ENCODE results near the gene CAMSAP2.

Gene CAMSAP2

GRCh38 chr1:200738327-200738948 is at the start of gene CAMSAP2:
TSS of gene CAMSAP2 (plus strand) at chr1:200738893. CDS start at chr1:200739828, 935 bp downstream.
- DNase-seq, result peak; percentile 68

- DNase-seq, result no peak
These were observed 46.4 kb upstream of the CAMSAP2 start for GRCh38 chr1:200692316-200692715.

GRCh38 chr1:200693327-200693726 is 45.4 kb upstream of the CAMSAP2 start:
- DNase-seq, result no peak

- no peak for DNase-seq
These were observed 44.0 kb upstream of the CAMSAP2 start for GRCh38 chr1:200694738-200695137.

DNA sequence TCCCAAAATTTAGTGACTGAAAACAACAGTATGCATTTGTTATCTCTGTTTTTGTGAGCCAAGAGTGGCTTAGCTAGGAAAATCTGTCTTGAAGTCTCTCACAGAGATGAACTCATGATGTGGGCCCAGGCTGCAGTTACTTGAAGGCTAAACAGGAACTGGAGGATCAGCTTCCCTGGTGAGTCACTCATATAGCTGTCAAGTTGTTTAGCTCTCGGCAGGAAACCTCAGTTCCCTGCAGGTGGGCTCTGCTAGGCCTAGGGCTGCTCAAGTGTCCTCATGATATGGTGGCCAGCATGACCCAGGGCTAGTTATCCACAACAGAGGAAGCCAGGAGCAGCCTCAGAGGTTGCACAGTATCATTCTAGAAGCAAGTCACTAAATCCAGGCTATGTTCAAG is 38.8 kb upstream of the CAMSAP2 start:
- DNase-seq, result no peak

GRCh38 chr1:200704986-200705500 is 33.6 kb upstream of the CAMSAP2 start:
- no peak for DNase-seq

- DNase-seq, result no peak
These were observed 32.4 kb upstream of the CAMSAP2 start for GRCh38 chr1:200706111-200706814.

- no peak for DNase-seq
These were observed 31.6 kb upstream of the CAMSAP2 start for GRCh38 chr1:200707116-200707515.

DNA sequence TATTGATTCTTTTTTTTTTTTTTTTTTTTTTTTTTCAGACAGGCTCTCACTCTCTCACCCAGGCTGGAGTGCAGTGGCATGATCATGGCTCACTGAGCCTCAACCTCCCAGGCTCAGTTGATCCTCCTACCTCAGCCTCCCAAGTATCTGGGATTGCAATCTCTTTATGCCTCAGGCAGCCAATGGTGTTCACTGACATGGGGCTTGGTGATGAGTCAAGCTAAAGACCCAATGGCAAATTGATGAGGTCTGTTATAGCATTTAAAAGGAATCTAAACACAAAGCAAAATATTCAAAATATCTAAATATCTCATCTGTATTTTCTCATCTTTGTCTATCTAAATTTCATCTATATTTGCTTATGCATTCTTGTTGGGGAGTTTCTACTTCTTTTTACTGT is 30.5 kb upstream of the CAMSAP2 start:
- no peak for DNase-seq

- no peak for DNase-seq
These were observed 29.9 kb upstream of the CAMSAP2 start for GRCh38 chr1:200708769-200709168.

DNA sequence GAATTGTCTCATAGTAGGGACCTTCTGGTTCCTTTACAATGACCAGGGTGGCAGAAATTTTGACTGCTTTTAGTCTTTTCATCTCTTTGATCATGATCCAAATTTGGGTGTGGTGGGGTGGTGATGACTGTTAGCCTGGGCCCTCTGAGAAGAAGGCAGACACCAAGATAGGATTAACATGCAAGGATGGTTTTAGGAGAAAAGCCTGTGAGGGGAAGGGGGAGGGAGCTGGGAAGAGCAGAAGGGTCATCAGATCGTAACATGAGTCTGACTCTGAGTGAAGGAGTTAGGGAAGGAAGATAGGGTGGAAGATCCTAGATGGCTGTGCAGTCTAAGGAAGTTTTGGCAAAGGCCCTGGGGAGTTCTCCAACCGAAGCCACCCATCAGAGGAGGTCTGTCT is 28.5 kb upstream of the CAMSAP2 start:
- DNase-seq, result no peak

GRCh38 chr1:200714504-200715187 is 24.0 kb upstream of the CAMSAP2 start:
- DNase-seq, result no peak

- DNase-seq, result no peak
These were observed 18.5 kb upstream of the CAMSAP2 start for GRCh38 chr1:200720199-200720598.

DNA sequence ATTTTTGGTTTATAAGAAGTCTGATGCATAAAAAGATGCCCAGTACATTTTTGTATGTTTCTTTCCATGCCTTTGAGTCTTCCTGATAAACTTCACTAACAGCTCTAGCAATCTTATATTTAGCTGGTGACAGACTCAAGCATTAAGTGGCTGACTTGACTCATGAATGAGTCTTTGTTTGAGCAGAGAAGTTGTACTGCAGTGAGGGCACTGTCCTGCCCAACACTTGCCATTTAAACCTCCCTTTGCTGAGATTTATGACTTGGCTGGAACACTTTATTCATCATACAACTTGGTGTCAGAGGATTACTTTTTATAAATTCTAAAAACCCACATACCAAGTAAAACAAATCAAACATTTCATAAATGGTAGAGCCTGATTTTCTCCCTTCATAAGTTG is 14.6 kb upstream of the CAMSAP2 start:
- no peak for DNase-seq

- no peak for DNase-seq
These were observed 11.4 kb upstream of the CAMSAP2 start for GRCh38 chr1:200727257-200727656.

DNA sequence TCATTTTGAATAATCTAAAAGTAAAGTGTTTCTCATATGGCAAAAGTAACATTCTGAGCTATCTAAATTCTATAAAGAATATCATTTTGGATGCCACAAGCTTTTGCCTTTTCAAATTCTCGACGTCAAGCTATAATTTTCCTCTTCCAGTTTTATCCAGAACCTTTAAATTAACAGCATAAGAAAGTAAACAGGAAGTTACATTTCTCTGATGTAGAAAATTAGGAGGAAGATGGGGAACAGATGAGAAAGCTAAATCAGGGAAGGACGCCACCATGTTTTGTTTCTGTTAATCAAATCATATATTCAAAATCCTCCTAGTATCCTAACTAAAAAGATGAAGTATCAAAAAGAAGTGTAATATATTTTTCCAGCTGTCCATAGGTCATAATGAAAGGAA is 8.8 kb upstream of the CAMSAP2 start:
- no peak for DNase-seq

GRCh38 chr1:200731654-200732332 is 6.9 kb upstream of the CAMSAP2 start:
- no peak for DNase-seq

GRCh38 chr1:200732438-200732837 is 6.3 kb upstream of the CAMSAP2 start:
- DNase-seq, result no peak

- DNase-seq, result no peak
These were observed 4.8 kb upstream of the CAMSAP2 start for GRCh38 chr1:200733907-200734306.

- DNase-seq, result no peak
These were observed 924 bp upstream of the CAMSAP2 start for GRCh38 chr1:200737647-200738291.

- peak; percentile 54 for DNase-seq
These were observed 407 bp downstream of the CAMSAP2 start for GRCh38 chr1:200738949-200739651.

Measured in stimulated activated CD4-positive, alpha-beta T cell treated with anti-CD3 and anti-CD28 coated beads, Interleukin-4, amount 100 ng/mL, for 1 hour (primary cell).